GM20431 (cell line): ENCODE measurements around the gene DNAJB6.
"Not testable (repeated sequence)": the region's sequence is repeated elsewhere in the genome, so short reads cannot be mapped to it uniquely, and the experiment has no call there.

Experiments used
- in situ Hi-C: fragments of 300-500 bp; cut with MseI, MboI; formaldehyde crosslinking; loops from one replicate; pipeline ENCODE4 v1.15.0; 2020; ENCODE audit warnings: low sequenced_read_pairs; ENCODE audit not compliant: unreplicated experiment

DNAJB6 gene

GRCh38 chr7:157436763-157437480, 100.1 kb downstream of the DNAJB6 start:
- in situ Hi-C loops = loop anchor here (25.0 kb wide), 1 partner anchor 250 kb away; no protein-coding TSS in a partner anchor

GRCh38 chr7:157437519-157438061, 100.8 kb downstream of the DNAJB6 start:
- in situ Hi-C loops = loop anchor here (25.0 kb wide), 1 partner anchor 250 kb away; no protein-coding TSS in a partner anchor

- in situ Hi-C loops = loop anchor here (25.0 kb wide), 1 partner anchor 249 kb away; no protein-coding TSS in a partner anchor
These were observed 101.6 kb downstream of the DNAJB6 start for GRCh38 chr7:157438121-157439025.

GRCh38 chr7:157439149-157439548, 102.3 kb downstream of the DNAJB6 start:
- in situ Hi-C loops = loop anchor here (25.0 kb wide), 1 partner anchor 248 kb away; no protein-coding TSS in a partner anchor

GRCh38 chr7:157439761-157440160, 103.0 kb downstream of the DNAJB6 start:
- in situ Hi-C loops = loop anchor here (25.0 kb wide), 1 partner anchor 248 kb away; no protein-coding TSS in a partner anchor

GRCh38 chr7:157440346-157441022, 103.7 kb downstream of the DNAJB6 start:
- in situ Hi-C loops = loop anchor here (25.0 kb wide), 1 partner anchor 247 kb away; no protein-coding TSS in a partner anchor

- in situ Hi-C loops = loop anchor here (25.0 kb wide), 1 partner anchor 246 kb away; no protein-coding TSS in a partner anchor
These were observed 104.2 kb downstream of the DNAJB6 start for GRCh38 chr7:157441023-157441399.

GRCh38 chr7:157442456-157442855, 105.7 kb downstream of the DNAJB6 start:
- in situ Hi-C loops = loop anchor here (25.0 kb wide), 1 partner anchor 245 kb away; no protein-coding TSS in a partner anchor

- in situ Hi-C loops = loop anchor here (25.0 kb wide), 1 partner anchor 244 kb away; no protein-coding TSS in a partner anchor
These were observed 106.4 kb downstream of the DNAJB6 start for GRCh38 chr7:157442993-157443831.

GRCh38 chr7:157444011-157444842, 107.4 kb downstream of the DNAJB6 start:
- in situ Hi-C loops = loop anchor here (25.0 kb wide), 1 partner anchor 243 kb away; no protein-coding TSS in a partner anchor

- in situ Hi-C loops = loop anchor here (25.0 kb wide), 1 partner anchor 243 kb away; no protein-coding TSS in a partner anchor
These were observed 108.0 kb downstream of the DNAJB6 start for GRCh38 chr7:157444843-157445135.

GRCh38 chr7:157445246-157445955, 108.6 kb downstream of the DNAJB6 start:
- in situ Hi-C loops = loop anchor here (25.0 kb wide), 1 partner anchor 242 kb away; no protein-coding TSS in a partner anchor

- in situ Hi-C loops = loop anchor here (25.0 kb wide), 1 partner anchor 241 kb away; no protein-coding TSS in a partner anchor
These were observed 109.1 kb downstream of the DNAJB6 start for GRCh38 chr7:157445956-157446295.

- in situ Hi-C loops = loop anchor here (25.0 kb wide), 1 partner anchor 241 kb away; no protein-coding TSS in a partner anchor
These were observed 109.5 kb downstream of the DNAJB6 start for GRCh38 chr7:157446322-157446721.

GRCh38 chr7:157454003-157454402, 117.2 kb downstream of the DNAJB6 start:
- in situ Hi-C loops = not testable (repeated sequence)

- in situ Hi-C loops = no loop called here
These were observed 120.8 kb downstream of the DNAJB6 start for GRCh38 chr7:157457355-157458253.
